ENCODE data around the gene PPY.

- TF ChIP-seq POLR2AphosphoS5 (IDR thresholded peaks at IDR 0.05; ENCODE audit: low read depth, low read length) (no peak), POLR2A (IDR thresholded peaks at IDR 0.05; ENCODE audit: low read depth, low read length) (no peak), TAF1 (IDR thresholded peaks at IDR 0.05; ENCODE audit: low read depth, low read length) (no peak), POU2F2 (IDR thresholded peaks at IDR 0.05; ENCODE audit: low read depth, low read length) (no peak)
These were observed 25.9 kb downstream of the PPY start for GRCh38 chr17:43916385-43916784.
